Esophagus squamous epithelium (tissue), 5 donors: ENCODE data around the gene CLSTN2. TPM values are rescaled to one million over a fixed set of nuclear protein-coding genes. Genes with fewer than 3 reads are reported as not detected.

Experiments
- DNase-seq: peaks from one replicate; lab custom pipeline; 2025; lab: John Stamatoyannopoulos, UW
- H3K27ac ChIP-seq, 4 donors: fragments of 200-600 bp; sonication (generic); one replicate each; pipeline ENCODE4 v1.5.1; 2016 to 2019; ENCODE audit warnings: mild to moderate bottlenecking in 1 of 4
- H3K27me3 ChIP-seq, 4 donors: fragments of 200-600 bp; sonication (generic); 1 replicate in 3 of 4; 2 replicates in 1 of 4; pipeline versions ENCODE4 v1.5.1 to v1.6.0; 2017 to 2021; ENCODE audit warnings: antibody characterized with exemption in 1 of 4
- H3K36me3 ChIP-seq, 3 donors: fragments of 200-600 bp; sonication (generic); one replicate each; pipeline ENCODE4 v1.5.1; 2016 to 2019
- H3K4me1 ChIP-seq, 3 donors: fragments of 200-600 bp; sonication (generic); one replicate each; pipeline ENCODE4 v1.5.1; 2017 to 2019
- H3K4me3 ChIP-seq, 4 donors: fragments of 200-600 bp; sonication (generic); 1 replicate in 3 of 4; 2 replicates in 1 of 4; pipeline ENCODE4 v1.5.1; 2016 to 2019; ENCODE audit warnings: mild to moderate bottlenecking in 2 of 4, moderate library complexity in 1 of 4
- H3K9me3 ChIP-seq, 3 donors: fragments of 200-600 bp; sonication (generic); one replicate each; pipeline ENCODE4 v1.5.1; 2016 to 2019
- CTCF ChIP-seq, 6 experiments: fragments of 450-650 bp in 4 of 6; fragments of 200-600 bp in 2 of 6; sonication (generic) in 2 of 6; IDR thresholded peaks; one replicate each; pipeline ENCODE4 v1.5.1; 2016 to 2019; ENCODE audit warnings: antibody characterized with exemption in 6 of 6, mild to moderate bottlenecking in 4 of 6, moderate library complexity in 4 of 6
- POLR2A ChIP-seq, 4 donors: fragments of 450-650 bp; IDR thresholded peaks; one replicate each; pipeline ENCODE4 v1.6.1; 2017; ENCODE audit warnings: antibody characterized with exemption in 4 of 4, mild to moderate bottlenecking in 4 of 4, moderate library complexity in 3 of 4
- WGBS, 2 donors: methylation state at CpG; one replicate each; pipeline ENCODE4 v1.1.5; 2018; 5-methylcytosine and 5-hydroxymethylcytosine counted together
- intact Hi-C: fragments of 100-400 bp; cut with DNase I; formaldehyde crosslinking; loops from one replicate; pipeline ENCODE4 v1.15.0; 2022
- total RNA-seq, 4 donors: library from RNA; depleted of rRNA; stranded (reverse); fragments of >200 nt; gene quantifications; one replicate each; pipeline ENCODE4 v1.1.0, GENCODE V29; 2016
- donor health status: DM: yes; HTN: yes; CAD: no.

The CLSTN2 gene
- total RNA-seq, 4 donors from 2014 or later, result 0.53 to 5.0 (median 3.1) TPM

- H3K36me3 ChIP-seq, result no peaks in the 10 kb centered on the region
- intact Hi-C loops, result no loop called here
- H3K4me3 ChIP-seq, result no peak overlapping the region
- DNase-seq, result no peak
- no peaks in the 10 kb centered on the region for H3K27me3 ChIP-seq
- TF ChIP-seq CTCF (IDR thresholded peaks at IDR 0.05) (no peak), POLR2A (IDR thresholded peaks at IDR 0.05) (no peak)
- WGBS, 2 donors, result 49 to 51% methylated on average over 4 of the region's 4 CpGs
- no peaks in the 10 kb centered on the region for H3K4me1 ChIP-seq
- H3K27ac ChIP-seq, result no peak overlapping the region
- H3K9me3 ChIP-seq, result no peaks in the 10 kb centered on the region
Measured at GRCh38 chr3:140258222-140258724, 323.3 kb downstream of the CLSTN2 start.

GRCh38 chr3:140265302-140265701 lies 330.3 kb downstream of the CLSTN2 start:
- Histone ChIP-seq H3K4me3 (no peak overlapping the region), H3K36me3 (no peaks in the 10 kb centered on the region), H3K4me1 (no peaks in the 10 kb centered on the region), H3K9me3 (no peaks in the 10 kb centered on the region), H3K27me3 (no peaks in the 10 kb centered on the region), H3K27ac (no peak overlapping the region)
- intact Hi-C loops, result no loop called here
- no peak for DNase-seq
- WGBS, 2 donors, result 53 to 76% methylated on average over 4 to 5 of the region's 5 CpGs
- TF ChIP-seq POLR2A (IDR thresholded peaks at IDR 0.05) (no peak), CTCF (IDR thresholded peaks at IDR 0.05) (no peak)

- no peaks in the 10 kb centered on the region for H3K27me3 ChIP-seq
- no peak overlapping the region for H3K27ac ChIP-seq
- no peaks in the 10 kb centered on the region for H3K36me3 ChIP-seq
- 79 to 85% methylated on average over 3 of the region's 3 CpGs for WGBS, 2 donors
- no peak overlapping the region for H3K4me3 ChIP-seq
- intact Hi-C loops, result no loop called here
- H3K9me3 ChIP-seq, result no peaks in the 10 kb centered on the region
- TF ChIP-seq CTCF (IDR thresholded peaks at IDR 0.05), result no peak
- TF ChIP-seq POLR2A (IDR thresholded peaks at IDR 0.05), result no peak
- no peak for DNase-seq
- no peaks in the 10 kb centered on the region for H3K4me1 ChIP-seq
Measured at GRCh38 chr3:140268103-140268502, 333.1 kb downstream of the CLSTN2 start.

- no peaks in the 10 kb centered on the region for H3K36me3 ChIP-seq
- H3K27me3 ChIP-seq, result no peaks in the 10 kb centered on the region
- intact Hi-C loops, result no loop called here
- no peak overlapping the region for H3K4me3 ChIP-seq
- H3K9me3 ChIP-seq, result no peaks in the 10 kb centered on the region
- no peaks in the 10 kb centered on the region for H3K4me1 ChIP-seq
- no peak for DNase-seq
- H3K27ac ChIP-seq, result no peak overlapping the region
- 86 to 97% methylated on average over 2 of the region's 2 CpGs for WGBS, 2 donors
- TF ChIP-seq POLR2A (IDR thresholded peaks at IDR 0.05) (no peak), CTCF (IDR thresholded peaks at IDR 0.05) (no peak)
Measured at GRCh38 chr3:140268610-140269009, 333.6 kb downstream of the CLSTN2 start.

- H3K27me3 ChIP-seq, result peaks cover 0 to 5% (median 0%) of the 10 kb centered on the region in 4 donors
- 40 to 43% methylated on average over 1 of the region's 3 CpGs for WGBS, 2 donors
- H3K4me3 ChIP-seq, result no peak overlapping the region
Measured at GRCh38 chr3:140270329-140270728, 335.3 kb downstream of the CLSTN2 start.

More at GRCh38 chr3:140270329-140270728, 335.3 kb downstream of the CLSTN2 start:
- no peak for TF ChIP-seq CTCF (IDR thresholded peaks at IDR 0.05)
- no peak for TF ChIP-seq POLR2A (IDR thresholded peaks at IDR 0.05)
- Histone ChIP-seq H3K4me1 (no peaks in the 10 kb centered on the region), H3K36me3 (no peaks in the 10 kb centered on the region), H3K27ac (no peak overlapping the region), H3K9me3 (no peaks in the 10 kb centered on the region)
- DNase-seq, result no peak
- intact Hi-C loops, result no loop called here
